Natural killer cell treated with Interleukin-12 subunit alpha and Interleukin-12 subunit beta and Interleukin-15 and Interleukin-18, amount 100 ng/mL, for 72 hours (primary cell): Measurements from ENCODE around the gene ZNF727. TPM values are rescaled to one million over a fixed set of nuclear protein-coding genes. Genes with fewer than 3 reads are reported as not detected.
"Not testable (repeated sequence)": the region's sequence is repeated elsewhere in the genome, so short reads cannot be mapped to it uniquely, and the experiment has no call there.

Experiments
- ATAC-seq, 2 donors: fragments of 150-1000 bp; cut with Tn5 transposase in 1 of 2; sonication (Bioruptor Pico), chemical (Tn5 transposase) in 1 of 2; 2 replicates each; pipeline ENCODE4 v1.10.0; 2021
- DNase-seq: peaks from one replicate; pipeline ENCODE4 v3.0.0; 2022; ENCODE audit warnings: low spot score
- H3K27ac Mint-ChIP-seq, 2 donors: 1 replicate in 1 of 2; 2 replicates in 1 of 2; pipeline ENCODE4 v1.8.0; 2022; ENCODE audit warnings: mixed read lengths in 2 of 2, mild to moderate bottlenecking in 1 of 2, moderate library complexity in 1 of 2
- H3K27me3 Mint-ChIP-seq, 2 donors: 1 replicate in 1 of 2; 2 replicates in 1 of 2; pipeline ENCODE4 v1.8.0; 2022; ENCODE audit warnings: mixed read lengths in 2 of 2
- H3K36me3 Mint-ChIP-seq: one replicate; pipeline ENCODE4 v1.8.0; 2022; ENCODE audit warnings: mixed read lengths
- H3K4me1 Mint-ChIP-seq, 2 donors: 1 replicate in 1 of 2; 2 replicates in 1 of 2; pipeline ENCODE4 v1.8.0; 2022; ENCODE audit warnings: low read depth in 2 of 2, mixed read lengths in 2 of 2, mild to moderate bottlenecking in 1 of 2
- H3K4me3 Mint-ChIP-seq: one replicate; pipeline ENCODE4 v1.8.0; 2022; ENCODE audit warnings: mixed read lengths
- H3K9me3 Mint-ChIP-seq: 2 replicates; pipeline ENCODE4 v1.8.0; 2022; ENCODE audit warnings: mixed read lengths
- total RNA-seq, 2 donors: library from RNA; stranded (reverse); gene quantifications; one replicate each; pipeline ENCODE4 v1.2.3, GENCODE V29; 2022

The ZNF727 gene
- under 1 TPM in 1 of 2 donors, not detected in 1; 0.76 TPM for total RNA-seq

GRCh38 chr7:64045301-64046040 lies at the start of gene ZNF727:
TSS of gene ZNF727 (plus strand) at chr7:64045434. CDS start at chr7:64045622, 188 bp downstream.
- DNase-seq (no peak), ATAC-seq (peak in 1 of 2 donors; percentile 76)
- H3K4me1 Mint-ChIP-seq = peaks cover 0 to 2% of the 10 kb centered on the region in 2 donors
- peaks cover 16% of the 10 kb centered on the region for H3K36me3 Mint-ChIP-seq
- no peak within 1 kb of the TSS for H3K4me3 Mint-ChIP-seq
- H3K9me3 Mint-ChIP-seq = peaks cover 12% of the 10 kb centered on the region
- no peaks in the 10 kb centered on the region for H3K27me3 Mint-ChIP-seq
- H3K27ac Mint-ChIP-seq = no peak within 1 kb of the TSS

- Mint-ChIP-seq H3K4me1 (no peaks in the 10 kb centered on the region), H3K9me3 (peaks cover 7% of the 10 kb centered on the region), H3K27me3 (no peaks in the 10 kb centered on the region), H3K36me3 (peaks cover 11% of the 10 kb centered on the region), H3K4me3 (no peak within 1 kb of the TSS), H3K27ac (no peak within 1 kb of the TSS)
- ATAC-seq (no peak), DNase-seq (no peak)
These were observed 46.7 kb upstream of the ZNF727 start, which contains the start of gene ZNF722 for GRCh38 chr7:63998549-63998948. TSS of gene ZNF722 (plus strand) at chr7:63998849. CDS start at chr7:63998962, 113 bp downstream.

- not testable (repeated sequence) for H3K27ac Mint-ChIP-seq, H3K4me1 Mint-ChIP-seq, H3K4me3 Mint-ChIP-seq, DNase-seq, ATAC-seq, H3K27me3 Mint-ChIP-seq
- Mint-ChIP-seq H3K36me3 (peaks cover 34% of the 10 kb centered on the region), H3K9me3 (peaks cover 24% of the 10 kb centered on the region)
These were observed 29.7 kb upstream of the ZNF727 start for GRCh38 chr7:64015496-64015895.

GRCh38 chr7:64035388-64035787 lies 9.8 kb upstream of the ZNF727 start:
- H3K27ac Mint-ChIP-seq = no peak overlapping the region
- no peaks in the 10 kb centered on the region for H3K4me1 Mint-ChIP-seq
- H3K4me3 Mint-ChIP-seq = no peak overlapping the region
- peaks cover 12% of the 10 kb centered on the region for H3K36me3 Mint-ChIP-seq
- DNase-seq (no peak), ATAC-seq (no peak)
- no peaks in the 10 kb centered on the region for H3K27me3 Mint-ChIP-seq
- H3K9me3 Mint-ChIP-seq = peaks cover 10% of the 10 kb centered on the region

GRCh38 chr7:64037095-64037494 lies 8.1 kb upstream of the ZNF727 start:
- H3K36me3 Mint-ChIP-seq = peaks cover 12% of the 10 kb centered on the region

GRCh38 chr7:64046041-64046389 lies 781 bp downstream of the ZNF727 start:
- peaks cover 13% of the 10 kb centered on the region for H3K9me3 Mint-ChIP-seq
- ATAC-seq = no peak

More at GRCh38 chr7:64037095-64037494, 8.1 kb upstream of the ZNF727 start:
- DNase-seq = no peak
- no peaks in the 10 kb centered on the region for H3K4me1 Mint-ChIP-seq
- no peaks in the 10 kb centered on the region for H3K27me3 Mint-ChIP-seq
- no peak overlapping the region for H3K4me3 Mint-ChIP-seq
- ATAC-seq = no peak
- H3K9me3 Mint-ChIP-seq = peaks cover 12% of the 10 kb centered on the region
- H3K27ac Mint-ChIP-seq = no peak overlapping the region

GRCh38 chr7:64077837-64078698 lies 32.8 kb downstream of the ZNF727 start:
- ATAC-seq, DNase-seq, H3K27ac Mint-ChIP-seq, H3K4me3 Mint-ChIP-seq, H3K27me3 Mint-ChIP-seq, H3K4me1 Mint-ChIP-seq: not testable (repeated sequence)
- Mint-ChIP-seq H3K36me3 (peaks cover 68% of the 10 kb centered on the region), H3K9me3 (peaks cover 44% of the 10 kb centered on the region)

More at GRCh38 chr7:64046041-64046389, 781 bp downstream of the ZNF727 start:
- peaks cover 16% of the 10 kb centered on the region for H3K36me3 Mint-ChIP-seq
- peaks cover 0 to 2% of the 10 kb centered on the region in 2 donors for H3K4me1 Mint-ChIP-seq
- no peaks in the 10 kb centered on the region for H3K27me3 Mint-ChIP-seq
- H3K4me3 Mint-ChIP-seq = no peak overlapping the region
- H3K27ac Mint-ChIP-seq = no peak overlapping the region
- no peak for DNase-seq

GRCh38 chr7:64078699-64078994 lies 33.4 kb downstream of the ZNF727 start:
- Mint-ChIP-seq H3K4me1 (no peaks in the 10 kb centered on the region), H3K27me3 (no peaks in the 10 kb centered on the region), H3K4me3 (no peak overlapping the region), H3K27ac (no peak overlapping the region), H3K9me3 (peaks cover 40% of the 10 kb centered on the region), H3K36me3 (peaks cover 62% of the 10 kb centered on the region)
- DNase-seq = no peak
- ATAC-seq = no peak

- ATAC-seq (no peak), DNase-seq (no peak)
- H3K4me1 Mint-ChIP-seq = no peaks in the 10 kb centered on the region
- H3K27ac Mint-ChIP-seq = no peak overlapping the region
- H3K4me3 Mint-ChIP-seq = no peak overlapping the region
- peaks cover 6% of the 10 kb centered on the region for H3K9me3 Mint-ChIP-seq
- peaks cover 5% of the 10 kb centered on the region for H3K36me3 Mint-ChIP-seq
- H3K27me3 Mint-ChIP-seq = no peaks in the 10 kb centered on the region
These were observed 42.3 kb downstream of the ZNF727 start for GRCh38 chr7:64087501-64087900.

GRCh38 chr7:64088863-64089262 lies 43.6 kb downstream of the ZNF727 start:
- peaks cover 11% of the 10 kb centered on the region for H3K36me3 Mint-ChIP-seq
- H3K27ac Mint-ChIP-seq = not testable (repeated sequence)
- peaks cover 12% of the 10 kb centered on the region for H3K9me3 Mint-ChIP-seq

More at GRCh38 chr7:64088863-64089262, 43.6 kb downstream of the ZNF727 start:
- not testable (repeated sequence) for H3K27me3 Mint-ChIP-seq, ATAC-seq, H3K4me3 Mint-ChIP-seq, H3K4me1 Mint-ChIP-seq, DNase-seq

Other genes with a start within 250 kb of the ZNF727 start
- gene ZNF722, start 46.6 kb upstream of the ZNF727 start, total RNA-seq = not detected
- gene ZNF735, start 161.8 kb downstream of the ZNF727 start, total RNA-seq = not detected
- not detected for gene ZNF679, start 183.0 kb downstream of the ZNF727 start, total RNA-seq